D341Med (cell line): ENCODE measurements around the gene DOLK.

ENCODE experiments used
- DNase-seq: peaks from one replicate; pipeline ENCODE4 v3.0.0; 2012; ENCODE audit warnings: low spot score

Gene DOLK

GRCh38 chr9:128906741-128907140, 40.7 kb downstream of the DOLK start:
- no peak for DNase-seq

- no peak for DNase-seq
These were observed 41.4 kb downstream of the DOLK start for GRCh38 chr9:128905964-128906363.

DNA sequence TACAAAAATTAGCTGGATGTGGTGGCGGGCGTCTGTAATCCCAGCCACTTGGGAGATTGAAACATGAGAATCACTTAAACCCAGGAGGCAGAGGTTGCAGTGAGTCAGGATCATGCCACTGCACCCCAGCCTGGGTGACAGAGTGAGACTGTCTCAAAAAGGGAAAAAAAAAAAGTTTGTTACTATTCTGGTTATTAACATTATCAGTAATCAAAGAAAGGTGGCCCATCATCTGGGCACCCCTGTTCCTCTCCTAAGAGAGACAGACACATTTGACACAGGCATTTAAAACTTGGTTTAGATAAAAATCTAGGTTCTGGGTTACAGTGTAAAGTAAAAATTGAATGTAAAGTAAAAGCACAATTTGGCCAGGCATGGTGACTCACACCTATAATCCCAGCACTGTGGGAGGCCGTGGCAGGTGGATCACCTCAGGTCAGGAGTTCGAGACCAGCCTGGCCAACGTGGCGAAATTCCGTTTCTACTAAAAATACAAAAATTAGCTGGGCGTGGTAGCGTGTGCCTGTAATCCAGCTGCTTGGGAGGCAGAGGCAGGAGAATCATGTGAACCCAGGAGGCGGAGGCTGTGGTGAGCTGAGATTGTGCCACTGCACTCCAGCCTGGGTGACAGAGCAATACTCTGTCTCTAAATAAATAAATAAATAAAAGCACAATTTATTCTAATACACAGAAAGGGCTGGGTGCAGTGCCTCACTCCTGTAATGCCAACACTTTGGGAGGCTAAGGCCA, 43.4 kb downstream of the DOLK start:
- no peak for DNase-seq

- DNase-seq = no peak
These were observed 44.3 kb downstream of the DOLK start for GRCh38 chr9:128903079-128903461.

DNA sequence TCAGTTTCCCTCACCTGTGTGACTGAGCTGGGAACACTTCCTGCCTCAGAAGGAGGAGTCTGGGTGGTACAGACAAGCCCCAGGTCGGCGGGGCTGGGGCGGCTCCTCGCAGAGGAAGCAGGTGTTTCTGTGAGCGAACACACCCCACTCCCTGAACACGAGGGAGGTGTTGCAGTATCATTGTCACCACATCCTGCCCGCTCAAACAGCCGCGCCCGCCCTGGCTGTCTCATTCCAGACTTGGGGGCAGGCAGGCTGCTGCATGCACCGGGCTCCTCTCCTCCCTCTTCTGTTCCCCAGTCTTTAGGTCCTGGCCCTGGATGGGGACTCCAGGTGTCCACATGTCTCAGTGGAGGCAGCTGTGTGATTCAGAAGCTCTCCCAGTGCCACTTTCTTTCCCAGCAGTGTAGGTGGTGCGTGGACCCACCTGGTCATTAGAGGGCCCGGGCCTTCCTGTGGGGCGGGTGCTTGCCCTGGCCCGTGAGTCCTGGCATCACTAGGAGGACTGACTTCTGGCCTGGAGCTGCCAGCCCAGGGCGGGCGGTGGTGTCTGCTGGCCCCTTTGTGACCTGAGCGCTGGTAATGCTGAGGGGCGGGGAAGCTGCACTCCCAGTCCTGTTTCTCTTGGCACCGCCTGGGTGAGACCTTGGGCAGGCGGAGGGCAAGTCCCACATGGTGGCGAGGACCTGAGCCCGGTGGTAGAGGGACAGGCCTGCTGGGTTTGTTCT, 44.9 kb downstream of the DOLK start:
- DNase-seq = no peak

DNA sequence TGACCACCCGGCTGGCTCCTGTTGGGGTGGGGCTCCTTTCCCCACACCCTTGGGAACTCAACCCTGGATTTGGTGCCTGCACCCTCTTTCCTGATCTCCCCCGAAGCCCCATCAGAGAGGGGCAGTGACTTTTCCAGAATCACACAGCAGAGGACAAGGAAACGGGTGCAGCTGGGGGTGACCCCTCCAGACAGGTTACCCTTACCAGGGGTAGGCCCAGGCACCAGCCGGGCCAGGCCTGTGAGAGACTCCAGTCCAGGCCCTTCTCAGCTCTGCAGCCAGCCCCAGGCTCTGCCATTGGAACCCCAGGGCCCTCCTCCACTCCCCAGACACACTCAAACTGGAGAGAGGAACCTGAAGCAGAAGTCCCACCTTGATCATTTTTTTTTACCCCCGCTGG, 45.6 kb downstream of the DOLK start:
- no peak for DNase-seq

GRCh38 chr9:128901379-128901778, 46.0 kb downstream of the DOLK start:
- DNase-seq = no peak

- no peak for DNase-seq
These were observed 47.7 kb downstream of the DOLK start for GRCh38 chr9:128899566-128900322.

DNA sequence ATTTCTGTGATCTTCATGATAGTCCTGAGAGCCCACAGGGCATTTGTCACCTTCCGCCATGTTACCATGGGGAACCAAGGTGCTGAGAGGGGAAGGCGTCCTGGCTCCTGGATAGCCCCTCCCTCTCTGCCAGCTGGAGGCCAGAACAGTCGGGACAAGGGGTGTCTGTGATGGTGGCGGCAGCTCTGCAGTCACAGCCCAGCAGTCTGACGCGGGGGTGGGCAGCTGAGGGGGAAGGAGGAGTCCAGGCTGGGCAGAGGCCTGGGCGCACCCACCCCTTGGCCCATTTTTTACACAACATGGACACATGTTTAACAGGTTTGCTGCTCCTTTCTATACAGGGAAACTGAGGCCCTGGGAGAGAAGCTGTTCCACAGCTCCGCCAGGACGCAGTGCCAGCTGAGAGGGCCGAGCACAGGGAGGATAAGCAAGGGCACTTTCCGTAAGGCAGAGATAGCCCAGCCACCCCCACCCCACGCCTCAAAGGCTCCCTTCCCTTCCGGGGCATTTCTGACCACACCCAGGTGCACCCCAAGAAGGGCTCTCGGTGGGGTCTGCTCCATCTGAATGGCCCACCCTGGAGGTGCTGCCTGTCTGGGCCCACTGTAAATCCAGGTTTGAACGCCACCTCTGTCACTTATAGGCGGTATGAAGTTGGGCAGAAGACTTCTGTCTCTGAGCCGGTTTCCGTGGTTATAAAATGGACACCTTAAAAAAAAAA, 48.4 kb downstream of the DOLK start:
- no peak for DNase-seq

DNA sequence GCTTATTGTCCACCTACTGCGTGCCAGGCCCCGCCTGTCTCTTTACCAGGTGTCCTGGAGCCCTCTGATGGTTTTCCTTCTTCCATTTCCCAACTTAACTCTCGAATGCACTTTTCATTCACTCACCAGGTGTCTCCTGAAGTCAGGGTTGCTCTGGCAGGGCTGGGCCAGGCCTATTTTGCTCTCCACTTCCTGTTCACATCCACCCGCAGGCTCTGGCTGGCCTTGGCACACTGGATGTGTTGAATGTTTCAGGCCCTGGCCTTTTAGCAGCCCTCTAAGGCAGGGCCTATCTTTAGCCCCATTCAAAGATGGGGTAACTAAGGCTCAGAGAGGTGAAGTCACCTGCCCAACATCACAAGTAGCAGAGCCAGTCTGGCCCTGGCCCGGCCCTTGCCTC, 49.0 kb downstream of the DOLK start:
- no peak for DNase-seq

GRCh38 chr9:128895556-128895955, 51.8 kb downstream of the DOLK start:
- no peak for DNase-seq
